HCT116 (cell line): Measurements from ENCODE around the gene EFCAB12. TPM values are rescaled to one million over a fixed set of nuclear protein-coding genes. Genes with fewer than 3 reads are reported as not detected.

ENCODE experiments used
- ATAC-seq: fragments of 200-7000 bp; cut with Tn5 transposase; 2 replicates; pipeline ENCODE4 v1.9.1; 2020; ENCODE audit warnings: mild to moderate bottlenecking, moderate library complexity
- BruUV-seq: library from RNA; stranded (reverse); fragments of 400-500 nt; replicated peaks from 2 replicates; lab custom pipeline; 2021; lab: Mats Ljungman, UMichigan
- CTCF ChIA-PET: fragments of 300-600 bp; sonication (Branson Sonifier 250); formaldehyde crosslinking; loops from one replicate; lab custom pipeline; 2021; ENCODE audit warnings: antibody characterized with exemption; lab: Charles Lee
- POLR2A ChIA-PET: fragments of 300-600, 350-600 bp; sonication (Branson Sonifier 250); formaldehyde crosslinking; loops from one replicate; lab custom pipeline; 2021; ENCODE audit warnings: antibody characterized with exemption; lab: Charles Lee
- RAD21 ChIA-PET, 2 experiments: fragments of 300-600 bp; sonication (Branson Sonifier 250); formaldehyde crosslinking; loops; one replicate each; lab custom pipeline; 2023; ENCODE audit warnings: low total read pairs in 2 of 2; ENCODE audit not compliant: uncharacterized antibody in 2 of 2, unreplicated experiment in 2 of 2, low non-redundant PET in 1 of 2; lab: Charles Lee
- DNase-seq: peaks from one replicate; pipeline ENCODE4 v3.0.0-alpha.2; 2010; ENCODE audit warnings: low read depth, low spot score
- H2AFZ ChIP-seq: fragments of 200-600 bp; shearing (Covaris generic), sonication (generic); 2 replicates; pipeline ENCODE4 v1.6.1; 2017; ENCODE audit warnings: low read depth, mixed run types, mixed read lengths, antibody characterized with exemption, low read length; ENCODE audit not compliant: poor library complexity, severe bottlenecking
- H3K27ac ChIP-seq: 2 replicates; pipeline ENCODE4 v1.5.1; 2012; ENCODE audit warnings: low read depth, low read length
- H3K27me3 ChIP-seq: fragments of 200-600 bp; sonication (generic); 2 replicates; pipeline ENCODE4 v1.6.1; 2016; ENCODE audit warnings: mixed run types, low read length, mixed read lengths; ENCODE audit not compliant: insufficient read depth
- H3K36me3 ChIP-seq, 2 experiments: fragments of 200-500 bp in 1 of 2; fragments of 200-600 bp in 1 of 2; sonication (Bioruptor generic) in 1 of 2; sonication (generic) in 1 of 2; 2 replicates each; pipeline versions ENCODE4 v1.5.1 to v1.6.1; 2014 to 2016; ENCODE audit warnings: low read length in 2 of 2, inconsistent platforms in 1 of 2, mixed read lengths in 1 of 2, mixed run types in 1 of 2; ENCODE audit not compliant: insufficient read depth in 2 of 2, control insufficient read depth in 1 of 2
- H3K4me1 ChIP-seq, 2 experiments: fragments of 200-600 bp in 1 of 2; sonication (generic) in 1 of 2; 2 replicates each; pipeline versions ENCODE4 v1.5.1 to v1.6.1; 2012 to 2017; ENCODE audit warnings: low read length in 2 of 2, inconsistent platforms in 1 of 2, mild to moderate bottlenecking in 1 of 2, mixed read lengths in 1 of 2, mixed run types in 1 of 2, moderate library complexity in 1 of 2; ENCODE audit not compliant: insufficient read depth in 2 of 2, control insufficient read depth in 1 of 2
- H3K4me2 ChIP-seq: fragments of 200-600 bp; sonication (generic); 2 replicates; pipeline ENCODE4 v1.6.1; 2017; ENCODE audit warnings: mixed run types, low read length, mixed read lengths
- H3K4me3 ChIP-seq, 2 experiments: fragments of 200-600 bp in 1 of 2; sonication (generic) in 1 of 2; replicated peaks in 1 of 2; 2 replicates each; pipeline ENCODE4 v1.5.1; 2011 to 2016; ENCODE audit warnings: low read length in 2 of 2, control low read depth in 1 of 2, low read depth in 1 of 2, mild to moderate bottlenecking in 1 of 2, mixed read lengths in 1 of 2, mixed run types in 1 of 2
- H3K79me2 ChIP-seq: fragments of 200-600 bp; sonication (generic); 2 replicates; pipeline ENCODE4 v1.6.1; 2017; ENCODE audit warnings: mild to moderate bottlenecking, mixed run types, low read length, moderate library complexity, mixed read lengths; ENCODE audit not compliant: insufficient read depth
- H3K9ac ChIP-seq: fragments of 200-600 bp; sonication (generic); 2 replicates; pipeline ENCODE4 v1.6.1; 2016; ENCODE audit warnings: low read length, mixed read lengths
- H3K9me2 ChIP-seq: fragments of 200-600 bp; sonication (generic), shearing (Covaris generic); 2 replicates; pipeline ENCODE4 v1.6.1; 2017; ENCODE audit warnings: mixed run types, mild to moderate bottlenecking, moderate library complexity; ENCODE audit not compliant: insufficient read depth
- H3K9me3 ChIP-seq, 2 experiments: fragments of 200-500 bp in 1 of 2; fragments of 200-600 bp in 1 of 2; sonication (Bioruptor generic) in 1 of 2; sonication (generic) in 1 of 2; 2 replicates each; pipeline ENCODE4 v1.6.1; 2014 to 2017; ENCODE audit warnings: low read length in 2 of 2, mixed read lengths in 2 of 2, inconsistent platforms in 1 of 2, low read depth in 1 of 2, mild to moderate bottlenecking in 1 of 2, mixed run types in 1 of 2, moderate library complexity in 1 of 2; ENCODE audit not compliant: control insufficient read depth in 1 of 2, insufficient read depth in 1 of 2
- H4K20me1 ChIP-seq: fragments of 200-600 bp; sonication (generic), shearing (Covaris generic); 2 replicates; pipeline ENCODE4 v1.6.1; 2017; ENCODE audit warnings: mixed run types, mild to moderate bottlenecking, moderate library complexity; ENCODE audit not compliant: insufficient read depth
- CBX3 ChIP-seq: IDR thresholded peaks from 2 replicates; pipeline ENCODE4 v1.6.1; 2012; ENCODE audit warnings: low read depth
- ELF1 ChIP-seq: IDR thresholded peaks from 2 replicates; pipeline ENCODE4 v1.6.1; 2012; ENCODE audit warnings: low read depth, borderline replicate concordance
- EZH2 ChIP-seq: fragments of 200-600 bp; sonication (generic); IDR thresholded peaks from 2 replicates; pipeline ENCODE4 v1.6.1; 2017; ENCODE audit warnings: antibody characterized with exemption, mixed run types
- EZH2phosphoT487 ChIP-seq: fragments of 200-600 bp; IDR thresholded peaks from 2 replicates; pipeline ENCODE4 v1.6.1; 2018; ENCODE audit warnings: antibody characterized with exemption, borderline replicate concordance
- JUND ChIP-seq: IDR thresholded peaks from 2 replicates; pipeline ENCODE4 v1.6.1; 2012
- MAX ChIP-seq: IDR thresholded peaks from 2 replicates; pipeline ENCODE4 v1.6.1; 2012
- POLR2AphosphoS5 ChIP-seq: IDR thresholded peaks from 2 replicates; pipeline ENCODE4 v1.6.1; 2011; ENCODE audit warnings: mild to moderate bottlenecking, low read depth, low read length, moderate library complexity
- SP1 ChIP-seq: IDR thresholded peaks from 2 replicates; pipeline ENCODE4 v1.6.1; 2012; ENCODE audit warnings: low read depth
- YY1 ChIP-seq: IDR thresholded peaks from 2 replicates; pipeline ENCODE4 v1.6.1; 2011; ENCODE audit warnings: low read length, low read depth, moderate library complexity, mild to moderate bottlenecking; ENCODE audit not compliant: insufficient replicate concordance; ENCODE audit errors: extremely low read depth
- ZBTB33 ChIP-seq: IDR thresholded peaks from 2 replicates; pipeline ENCODE4 v1.6.1; 2011; ENCODE audit warnings: mild to moderate bottlenecking, low read length, moderate library complexity; ENCODE audit not compliant: insufficient replicate concordance; ENCODE audit errors: extremely low read depth
- intact Hi-C: fragments of 100-400 bp; cut with micrococcal nuclease; formaldehyde crosslinking; loops from 2 replicates; pipeline ENCODE4 v1.10.0; 2022
- total RNA-seq: library from RNA; stranded (reverse); gene quantifications from one replicate; pipeline ENCODE4 v1.2.1, GENCODE V29; 2021; ENCODE audit not compliant: unreplicated experiment

EFCAB12 gene
- total RNA-seq, 1 experiment from 2014 or later: 0.42 TPM

DNA sequence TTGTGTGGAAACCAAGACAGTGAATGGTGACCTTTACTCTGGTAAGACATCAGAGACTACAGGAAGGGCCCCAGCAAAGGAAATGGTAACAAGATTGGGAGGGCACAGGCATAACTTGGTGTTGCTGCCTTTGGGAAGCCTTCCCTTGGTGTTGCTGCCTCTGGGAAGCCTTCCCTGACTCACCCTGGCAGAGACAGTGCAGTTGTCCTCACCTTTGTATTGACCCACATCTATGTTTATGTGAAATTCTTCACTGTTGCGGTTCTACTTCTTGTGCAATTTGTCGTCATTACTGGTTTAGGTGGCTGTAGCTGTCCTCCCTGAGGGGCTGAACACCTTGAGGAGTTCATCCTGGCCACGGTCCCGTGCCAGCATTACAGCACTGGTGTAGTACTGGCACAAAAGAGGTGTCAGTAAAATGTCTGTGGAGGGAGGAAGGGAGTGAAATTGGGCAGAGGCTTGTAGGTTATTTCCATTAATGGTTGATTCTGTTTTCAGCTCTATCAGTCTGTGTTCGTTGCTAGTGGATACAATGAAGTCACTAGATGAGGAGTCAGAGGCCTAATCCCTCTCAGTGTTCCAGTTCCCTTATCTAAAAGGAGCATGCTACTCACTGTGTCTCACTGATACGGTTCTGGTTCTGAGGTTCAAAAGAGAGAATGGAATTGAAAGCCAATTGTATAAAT, 33.2 kb upstream of the EFCAB12 start:
- no TSS peak for BruUV-seq
- Histone ChIP-seq H3K9me3 (no peaks in the 10 kb centered on the region), H3K27me3 (no peaks in the 10 kb centered on the region), H3K4me1 (peaks cover 0 to 5% of the 10 kb centered on the region in 2 experiments; a peak in 1 of 4 replicates), H3K36me3 (0 out of 4 replicates have a peak, but pooled peaks cover 0 to under 1% of the 10 kb centered on the region in 2 experiments), H3K79me2 (no peaks in the 10 kb centered on the region), H3K9me2 (no peaks in the 10 kb centered on the region), H2AFZ (no peak overlapping the region), H3K4me3 (no peak overlapping the region), H3K4me2 (no peak overlapping the region; the same call in 1 of the 2 replicates), H3K27ac (no peak overlapping the region), H3K9ac (no peak overlapping the region), H4K20me1 (no peaks in the 10 kb centered on the region)
- ChIA-PET POLR2A (no interaction called here), RAD21 (no interaction called here), CTCF (no interaction called here)
- DNase-seq (no peak), ATAC-seq (no peak)
- intact Hi-C loops: no loop called here
- TF ChIP-seq MAX (no peak), JUND (no peak), CBX3 (no peak), ZBTB33 (no peak), YY1 (no peak), SP1 (no peak), POLR2AphosphoS5 (no peak), EZH2phosphoT487 (no peak), EZH2 (no peak), ELF1 (no peak)
